Measurements from ENCODE around the gene ACKR4. TPM values are rescaled to one million over a fixed set of nuclear protein-coding genes. Genes with fewer than 3 reads are reported as not detected.
"Not testable (repeated sequence)": the region's sequence is repeated elsewhere in the genome, so short reads cannot be mapped to it uniquely, and the experiment has no call there.

Gene ACKR4
- total and polyA plus RNA-seq, 2 donors = 2.1 to 6.8 TPM

GRCh38 chr3:132637590-132637989 lies 40.5 kb downstream of the ACKR4 start:
- DNase-seq (ENCODE audit: extremely low spot score) = no peak
- Histone ChIP-seq H3K4me1 (ENCODE audit: insufficient read depth) (no peaks in the 10 kb centered on the region), H3K36me3 (ENCODE audit: insufficient read depth) (no peaks in the 10 kb centered on the region)

GRCh38 chr3:132638706-132639105 lies 41.6 kb downstream of the ACKR4 start:
- H3K4me1 ChIP-seq (ENCODE audit: insufficient read depth) = no peaks in the 10 kb centered on the region
- no peak overlapping the region for H3K4me3 ChIP-seq (ENCODE audit: low read depth, low read length)
- DNase-seq (ENCODE audit: extremely low spot score) = no peak
- H3K36me3 ChIP-seq (ENCODE audit: insufficient read depth) = no peaks in the 10 kb centered on the region
- H3K27ac ChIP-seq (ENCODE audit: low read depth) = no peak overlapping the region

More at GRCh38 chr3:132637590-132637989, 40.5 kb downstream of the ACKR4 start:
- H3K27ac ChIP-seq (ENCODE audit: low read depth) = no peak overlapping the region
- 54% methylated on average over 1 of the region's 1 CpG for WGBS
- no peak overlapping the region for H3K4me3 ChIP-seq (ENCODE audit: low read depth, low read length)

- not testable (repeated sequence) for H3K4me1 ChIP-seq (ENCODE audit: insufficient read depth); H3K4me3 ChIP-seq (ENCODE audit: low read depth, low read length); H3K27ac ChIP-seq (ENCODE audit: low read depth); H3K36me3 ChIP-seq (ENCODE audit: insufficient read depth); DNase-seq (ENCODE audit: extremely low spot score)
- 85% methylated on average over 2 of the region's 2 CpGs for WGBS
These were observed 44.4 kb downstream of the ACKR4 start for GRCh38 chr3:132641427-132641826.

GRCh38 chr3:132641837-132642538 lies 44.9 kb downstream of the ACKR4 start:
- no peak overlapping the region for H3K4me3 ChIP-seq (ENCODE audit: low read depth, low read length)
- 71% methylated on average over 5 of the region's 5 CpGs for WGBS
- H3K27ac ChIP-seq (ENCODE audit: low read depth) = no peak overlapping the region
- no peaks in the 10 kb centered on the region for H3K36me3 ChIP-seq (ENCODE audit: insufficient read depth)
- H3K4me1 ChIP-seq (ENCODE audit: insufficient read depth) = no peaks in the 10 kb centered on the region
- DNase-seq (ENCODE audit: extremely low spot score) = no peak

- Histone ChIP-seq H3K27ac (ENCODE audit: low read depth) (no peak overlapping the region), H3K4me1 (ENCODE audit: insufficient read depth) (no peaks in the 10 kb centered on the region), H3K4me3 (ENCODE audit: low read depth, low read length) (no peak overlapping the region), H3K36me3 (ENCODE audit: insufficient read depth) (no peaks in the 10 kb centered on the region)
- 71% methylated on average over 2 of the region's 2 CpGs for WGBS
- DNase-seq (ENCODE audit: extremely low spot score) = no peak
These were observed 45.4 kb downstream of the ACKR4 start for GRCh38 chr3:132642539-132642847.

- no peaks in the 10 kb centered on the region for H3K4me1 ChIP-seq (ENCODE audit: insufficient read depth)
- H3K36me3 ChIP-seq (ENCODE audit: insufficient read depth) = no peaks in the 10 kb centered on the region
- no peak overlapping the region for H3K27ac ChIP-seq (ENCODE audit: low read depth)
- no peak overlapping the region for H3K4me3 ChIP-seq (ENCODE audit: low read depth, low read length)
- DNase-seq (ENCODE audit: extremely low spot score) = no peak
- WGBS = 78% methylated on average over 2 of the region's 2 CpGs
These were observed 46.3 kb downstream of the ACKR4 start for GRCh38 chr3:132643366-132643765.

GRCh38 chr3:132645058-132645457 lies 48.0 kb downstream of the ACKR4 start:
- no peak for DNase-seq (ENCODE audit: extremely low spot score)
- Histone ChIP-seq H3K4me3 (ENCODE audit: low read depth, low read length) (no peak overlapping the region), H3K27ac (ENCODE audit: low read depth) (no peak overlapping the region), H3K4me1 (ENCODE audit: insufficient read depth) (no peaks in the 10 kb centered on the region), H3K36me3 (ENCODE audit: insufficient read depth) (no peaks in the 10 kb centered on the region)
- WGBS = 88% methylated on average over 1 of the region's 1 CpG

- no peak overlapping the region for H3K4me3 ChIP-seq (ENCODE audit: low read depth, low read length)
- H3K4me1 ChIP-seq (ENCODE audit: insufficient read depth) = no peaks in the 10 kb centered on the region
- H3K27ac ChIP-seq (ENCODE audit: low read depth) = no peak overlapping the region
- no peaks in the 10 kb centered on the region for H3K36me3 ChIP-seq (ENCODE audit: insufficient read depth)
- 95% methylated on average over 1 of the region's 1 CpG for WGBS
- DNase-seq (ENCODE audit: extremely low spot score) = no peak
These were observed 53.1 kb downstream of the ACKR4 start for GRCh38 chr3:132650153-132650552.

Other genes with a start within 250 kb of the ACKR4 start
- 111 TPM for gene DNAJC13, start 179.8 kb upstream of the ACKR4 start, total RNA-seq
- gene DNAJC13, start 179.8 kb upstream of the ACKR4 start, polyA plus RNA-seq = 17.3 TPM
- gene ACAD11, start 62.5 kb downstream of the ACKR4 start, total RNA-seq = 47.3 TPM
- 10.2 TPM for gene ACAD11, start 62.5 kb downstream of the ACKR4 start, polyA plus RNA-seq
- 57.9 TPM for gene UBA5, start 63.1 kb downstream of the ACKR4 start, total RNA-seq
- gene UBA5, start 63.1 kb downstream of the ACKR4 start, polyA plus RNA-seq = 28.2 TPM
- gene NPHP3, start 125.1 kb downstream of the ACKR4 start, total RNA-seq = 104 TPM
- 13.0 TPM for gene NPHP3, start 125.1 kb downstream of the ACKR4 start, polyA plus RNA-seq